Measurements from ENCODE around the gene TIMM44.

Gene TIMM44

GRCh38 chr19:7978179-7978825 lies 34.8 kb upstream of the TIMM44 start:
- no peak for DNase-seq (ENCODE audit: low spot score)
- no peak for TF ChIP-seq CTCF (conservative IDR thresholded peaks at IDR 0.05; ENCODE audit: low read depth)
- ChIA-PET POLR2A (ENCODE audit: low non-redundant PET) (no interaction called here), CTCF (interaction anchor here (0.5 to 1.0 kb wide), 3 partner anchors 10 to 139 kb away, joined by 3 read pairs; no protein-coding TSS in a partner anchor)
- H3K27ac ChIP-seq = peak overlapping the region; percentile 55

- no peak for DNase-seq (ENCODE audit: low spot score)
- ChIA-PET CTCF (interaction anchor here (0.6 kb wide), 1 partner anchor 10 kb away, joined by 3 read pairs; no protein-coding TSS in a partner anchor), POLR2A (ENCODE audit: low non-redundant PET) (interaction anchor here (0.6 kb wide), 1 partner anchor 1646 kb away, joined by 4 read pairs; no protein-coding TSS in a partner anchor)
- no peak for TF ChIP-seq CTCF (conservative IDR thresholded peaks at IDR 0.05; ENCODE audit: low read depth)
- peak overlapping the region; percentile 55 for H3K27ac ChIP-seq
Observed at GRCh38 chr19:7977723-7978040, 34.2 kb upstream of the TIMM44 start.

- DNase-seq (ENCODE audit: low spot score) = no peak
- POLR2A ChIA-PET (ENCODE audit: low non-redundant PET) = interaction anchor here (0.6 kb wide), 1 partner anchor 1645 kb away, joined by 4 read pairs; no protein-coding TSS in a partner anchor
- CTCF ChIA-PET = interaction anchor here (0.6 kb wide), 1 partner anchor 11 kb away, joined by 3 read pairs; no protein-coding TSS in a partner anchor
- TF ChIP-seq CTCF (conservative IDR thresholded peaks at IDR 0.05; ENCODE audit: low read depth) = no peak
- peak overlapping the region; percentile 55 for H3K27ac ChIP-seq
Observed at GRCh38 chr19:7977021-7977722, 33.7 kb upstream of the TIMM44 start.

- no peak for TF ChIP-seq CTCF (conservative IDR thresholded peaks at IDR 0.05; ENCODE audit: low read depth)
- POLR2A ChIA-PET (ENCODE audit: low non-redundant PET) = no interaction called here
- H3K27ac ChIP-seq = peak overlapping the region; percentile 55
- no peak for DNase-seq (ENCODE audit: low spot score)
- CTCF ChIA-PET = no interaction called here
Observed at GRCh38 chr19:7976461-7976860, 33.0 kb upstream of the TIMM44 start.

- DNase-seq (ENCODE audit: low spot score) = no peak
- POLR2A ChIA-PET (ENCODE audit: low non-redundant PET) = no interaction called here
Observed at GRCh38 chr19:7975037-7975436, 31.6 kb upstream of the TIMM44 start.

GRCh38 chr19:7973883-7974282 lies 30.4 kb upstream of the TIMM44 start:
- H3K27ac ChIP-seq = peak overlapping the region; percentile 56
- ChIA-PET POLR2A (ENCODE audit: low non-redundant PET) (no interaction called here), CTCF (interaction anchor here (0.8 kb wide), 1 partner anchor 29 kb away, joined by 3 read pairs; no protein-coding TSS in a partner anchor)
- TF ChIP-seq CTCF (conservative IDR thresholded peaks at IDR 0.05; ENCODE audit: low read depth) = no peak
- no peak for DNase-seq (ENCODE audit: low spot score)

More at GRCh38 chr19:7975037-7975436, 31.6 kb upstream of the TIMM44 start:
- no peak for TF ChIP-seq CTCF (conservative IDR thresholded peaks at IDR 0.05; ENCODE audit: low read depth)
- CTCF ChIA-PET = no interaction called here
- H3K27ac ChIP-seq = peak overlapping the region; percentile 56
